Right ventricle myocardium inferior (tissue), 1 donor: Measurements from ENCODE around the gene GNE. TPM values are rescaled to one million over a fixed set of nuclear protein-coding genes. Genes with fewer than 3 reads are reported as not detected.
"Not testable (repeated sequence)": the region's sequence is repeated elsewhere in the genome, so short reads cannot be mapped to it uniquely, and the experiment has no call there.

Experiments
- ATAC-seq: fragments of 200-7000 bp; cut with Tn5 transposase; one replicate; pipeline ENCODE4 v1.9.1; 2020; ENCODE audit warnings: mild to moderate bottlenecking, moderate library complexity
- DNase-seq: peaks from one replicate; pipeline ENCODE4 v3.0.0; 2021; ENCODE audit errors: missing footprints
- intact Hi-C: fragments of 100-400 bp; cut with DNase I; formaldehyde crosslinking; loops from one replicate; pipeline ENCODE4 v1.11.0; 2022
- total RNA-seq: library from RNA; stranded (reverse); fragmentation: NEBNext Ultra II Directional; extraction: Animal tissue kit (Norgen Biotek cat#: 25700); gene quantifications from one replicate; pipeline ENCODE4 v1.2.1, GENCODE V29; 2021
- donor health status: DM: no; HTN: yes; CAD: no; lungs with severe emphysema.

Gene GNE
- total RNA-seq, 1 donor from 2014 or later, result 10.9 TPM

DNA sequence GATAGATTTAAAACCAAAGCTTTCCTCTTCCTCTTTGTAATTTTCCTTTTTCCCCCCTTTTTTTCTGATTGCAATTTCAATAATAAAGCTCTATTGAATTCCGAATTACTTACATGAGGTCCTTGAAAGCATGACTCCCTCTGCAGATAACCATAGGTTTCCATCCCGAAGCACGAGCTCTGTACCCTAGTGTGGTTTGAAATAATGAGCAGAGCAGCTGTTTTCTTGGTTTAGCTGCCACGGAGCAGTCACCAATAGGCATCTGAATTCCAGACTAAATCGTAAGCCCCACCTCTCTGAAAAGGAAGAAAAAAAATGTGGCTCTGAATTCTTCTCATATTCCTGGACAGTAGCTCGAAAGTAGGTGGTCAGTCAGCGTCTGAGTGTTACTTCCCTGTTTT is 18.5 kb upstream of the GNE start:
- peak; percentile 54 for ATAC-seq
- DNase-seq, result no peak
- intact Hi-C loops, result no loop called here

DNA sequence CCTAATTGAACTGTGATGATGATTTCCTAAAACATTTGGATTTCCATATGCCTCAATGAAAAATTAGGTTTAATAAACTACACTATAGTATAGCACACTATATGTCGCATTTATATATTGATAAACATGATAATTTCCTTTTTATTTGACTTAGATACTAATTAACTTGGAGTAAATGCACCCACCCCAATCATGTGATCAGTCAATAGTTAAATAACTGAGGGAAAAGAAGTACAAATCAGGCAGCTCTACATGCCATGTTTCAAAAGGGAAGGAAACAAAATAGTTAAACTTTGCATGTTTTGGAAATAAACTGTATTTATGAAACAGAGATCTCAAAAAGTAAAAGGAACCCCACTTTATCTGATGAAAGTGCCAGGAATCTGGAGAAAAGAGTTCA is 18.0 kb upstream of the GNE start:
- DNase-seq, result no peak
- ATAC-seq, result no peak
- intact Hi-C loops, result no loop called here

DNA sequence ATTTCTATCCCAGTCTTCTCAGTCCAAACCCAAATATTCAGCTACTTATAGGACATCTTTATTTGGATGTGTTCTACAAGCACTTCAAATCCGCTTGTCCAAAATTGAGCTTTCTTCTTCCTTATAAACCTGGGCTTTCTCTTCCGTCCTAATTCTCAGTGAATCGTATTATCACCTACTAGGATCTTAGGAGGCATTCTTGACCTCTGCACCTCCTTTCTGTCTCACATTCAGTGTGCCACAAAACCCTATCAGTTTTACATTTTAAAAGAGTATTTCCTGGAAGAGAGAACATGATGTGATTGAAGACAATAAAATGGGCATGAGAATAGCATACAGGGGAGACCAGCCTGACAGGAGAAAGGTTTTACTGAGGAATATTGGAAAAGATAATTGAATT is 16.8 kb upstream of the GNE start:
- ATAC-seq, result no peak
- intact Hi-C loops, result no loop called here

DNA sequence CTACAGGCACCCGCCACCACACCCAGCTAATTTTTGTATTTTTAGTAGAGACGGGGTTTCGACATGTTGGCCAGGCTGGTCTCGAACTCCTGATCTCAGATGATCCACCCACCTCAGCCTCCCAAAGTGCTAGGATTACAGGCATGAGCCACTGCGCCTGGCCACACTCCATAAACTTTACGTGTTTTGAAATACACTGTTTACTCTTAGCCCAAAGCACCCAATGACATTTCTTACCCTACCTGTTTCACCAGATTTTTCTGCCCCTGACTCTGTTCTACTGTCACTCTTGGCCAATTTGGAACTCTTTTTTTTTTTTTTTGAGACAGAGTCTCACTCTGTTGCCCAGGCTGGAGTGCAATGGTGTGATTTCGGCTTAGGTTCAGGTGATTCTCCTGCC is 15.1 kb upstream of the GNE start:
- ATAC-seq, DNase-seq, intact Hi-C loops: not testable (repeated sequence)

More for the DNA sequence above, 16.8 kb upstream of the GNE start:
- DNase-seq, result no peak

DNA sequence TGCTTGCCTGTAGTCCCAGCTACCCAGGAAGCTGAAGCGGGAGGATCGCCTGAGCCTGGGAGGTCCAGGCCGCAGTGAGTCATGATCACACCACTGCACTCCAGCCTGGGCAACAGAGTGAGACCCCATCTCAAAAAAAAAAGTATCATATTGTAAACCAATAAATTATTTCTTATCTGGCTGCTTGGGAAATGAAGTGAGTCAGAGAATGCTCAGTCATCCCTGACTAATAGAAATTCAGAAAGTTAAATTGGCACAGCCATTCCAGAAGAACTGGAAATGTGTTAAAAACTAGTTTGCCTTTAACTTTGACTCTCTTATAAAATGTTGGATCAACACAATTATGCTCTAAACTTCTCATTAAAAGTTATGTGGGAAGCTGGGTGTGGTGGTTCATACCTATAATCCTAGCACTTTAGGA is 9.8 kb upstream of the GNE start:
- ATAC-seq (no peak), DNase-seq (no peak)
- intact Hi-C loops, result no loop called here

DNA sequence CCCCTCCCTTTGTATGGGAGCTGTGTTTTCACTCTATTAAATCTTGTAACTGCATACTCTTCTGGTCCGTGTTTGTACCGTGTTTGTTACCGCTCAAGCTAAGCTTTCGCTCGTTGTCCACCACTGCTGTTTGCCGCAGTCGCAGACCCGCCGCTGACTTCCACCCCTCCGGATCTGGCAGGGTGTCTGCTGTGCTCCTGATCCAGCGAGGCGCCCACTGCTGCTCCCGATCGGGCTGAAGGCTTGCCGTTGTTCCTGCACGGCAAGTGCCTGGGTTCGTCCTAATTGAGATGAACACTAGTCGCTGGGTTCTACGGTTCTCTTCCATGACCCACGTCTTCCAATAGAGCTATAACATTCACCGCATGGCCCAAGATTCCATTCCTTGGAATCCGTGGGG is 6.6 kb upstream of the GNE start:
- DNase-seq, result no peak
- intact Hi-C loops, result no loop called here
- no peak for ATAC-seq

DNA sequence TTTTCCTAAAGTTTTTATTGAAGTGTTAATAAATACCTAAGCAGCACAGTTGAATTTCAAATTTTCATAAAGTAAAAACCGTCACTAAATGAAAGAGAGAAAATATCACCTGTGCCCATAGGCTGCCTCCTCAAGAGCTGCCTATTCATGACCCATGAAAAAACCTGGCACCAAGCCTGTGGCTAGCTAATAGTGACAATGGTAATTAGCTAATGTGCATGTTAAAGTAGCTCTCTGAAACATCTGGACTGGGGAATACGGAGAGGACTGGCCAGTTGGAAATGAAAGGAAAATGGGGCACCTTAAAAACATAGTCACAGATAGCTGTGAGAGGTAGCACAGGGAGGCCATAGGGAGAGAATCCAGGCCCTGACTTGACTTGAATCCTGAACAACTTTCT is 5.4 kb upstream of the GNE start:
- intact Hi-C loops, result no loop called here
- ATAC-seq (no peak), DNase-seq (no peak)

DNA sequence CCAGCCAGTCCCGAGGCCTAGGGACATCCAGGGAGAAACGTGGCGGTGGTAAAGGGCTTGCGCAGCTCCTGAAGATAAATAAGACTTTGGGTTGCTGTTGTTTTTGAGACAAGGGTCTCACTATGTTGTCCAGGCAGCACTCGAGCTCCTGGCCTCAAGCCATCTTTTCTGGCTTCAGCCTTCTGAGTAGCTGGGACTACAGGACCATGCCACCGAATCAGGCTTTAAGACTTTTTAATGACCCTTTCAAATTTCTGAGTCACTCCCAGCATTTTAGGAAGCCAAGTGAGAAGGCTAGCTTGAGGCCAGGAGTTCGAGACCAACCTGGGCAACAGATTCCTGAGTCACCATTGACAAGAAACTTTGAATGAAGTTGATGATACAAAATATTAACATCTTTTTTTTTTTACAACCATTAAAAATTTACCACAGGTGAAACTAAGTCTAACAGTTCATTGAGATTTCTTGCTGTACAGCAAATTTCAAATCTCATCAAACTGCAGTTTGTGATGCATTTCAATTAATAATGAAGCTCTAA is 817 bp upstream of the GNE start:
- intact Hi-C loops, result loop anchor here (2.0 kb wide), 1 partner anchor 68 kb away; the partner anchor contains the start of gene CLTA
- ATAC-seq (no peak), DNase-seq (no peak)

DNA sequence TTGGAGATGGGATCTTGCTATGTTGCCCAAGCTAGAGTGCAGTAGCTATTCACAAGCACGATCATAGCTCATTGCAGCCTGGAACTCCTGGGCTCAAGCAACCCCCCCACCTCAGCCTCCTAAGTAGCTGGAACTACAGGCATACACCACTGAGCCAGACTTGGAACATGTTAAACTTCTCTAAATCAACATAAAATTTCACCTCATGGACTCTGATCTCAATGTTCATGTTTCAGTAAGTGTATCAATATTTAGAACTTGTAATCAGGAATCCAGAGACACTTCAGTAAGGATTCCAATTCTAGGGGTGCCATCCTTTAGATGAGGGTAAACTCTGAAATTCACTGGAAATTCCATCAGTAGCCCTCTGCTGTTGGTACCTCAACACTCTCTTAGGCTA is 6.8 kb downstream of the GNE start:
- intact Hi-C loops, result no loop called here
- DNase-seq, result no peak
- ATAC-seq, result no peak

DNA sequence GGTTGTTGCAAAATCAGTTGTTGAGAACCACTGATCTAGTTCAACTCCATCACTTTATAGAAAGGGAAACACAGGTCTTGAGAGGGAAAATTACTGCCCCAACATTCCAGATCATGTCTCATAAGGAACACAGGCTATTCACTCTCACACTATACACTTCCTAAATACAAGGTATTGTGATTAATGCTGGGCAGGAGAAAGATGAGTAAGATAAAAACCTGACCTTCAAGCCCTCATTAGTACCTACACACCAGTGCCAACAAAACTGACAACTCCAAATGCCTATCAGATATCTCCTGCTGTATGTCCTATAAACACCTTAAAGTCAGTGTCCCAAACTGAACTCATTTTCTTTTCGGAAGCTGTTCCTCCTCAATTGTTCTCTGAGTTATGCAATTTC is 8.2 kb downstream of the GNE start:
- DNase-seq (no peak), ATAC-seq (no peak)
- intact Hi-C loops, result no loop called here

DNA sequence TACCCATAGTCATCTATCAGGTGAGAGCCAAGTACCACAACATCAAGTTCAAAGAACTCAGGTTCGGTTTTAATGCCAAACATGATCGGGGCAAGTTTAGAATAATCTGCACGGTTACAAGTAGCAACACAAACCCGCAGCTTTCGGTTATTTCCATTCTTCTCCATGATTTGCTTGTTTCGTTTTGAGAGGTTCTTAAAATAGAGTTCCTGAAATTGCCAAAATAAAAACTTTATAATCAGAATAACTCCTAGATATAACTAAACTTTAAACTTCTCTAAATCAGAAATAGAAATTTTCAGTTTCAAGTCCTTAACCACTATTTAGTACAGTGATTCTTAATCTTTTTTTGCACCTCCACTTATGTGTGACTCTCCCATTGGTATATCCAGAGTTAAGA is 9.1 kb downstream of the GNE start:
- no peak for DNase-seq
- no peak for ATAC-seq
- intact Hi-C loops, result loop anchor here (2.0 kb wide), 1 partner anchor 80 kb away; no protein-coding TSS in a partner anchor

DNA sequence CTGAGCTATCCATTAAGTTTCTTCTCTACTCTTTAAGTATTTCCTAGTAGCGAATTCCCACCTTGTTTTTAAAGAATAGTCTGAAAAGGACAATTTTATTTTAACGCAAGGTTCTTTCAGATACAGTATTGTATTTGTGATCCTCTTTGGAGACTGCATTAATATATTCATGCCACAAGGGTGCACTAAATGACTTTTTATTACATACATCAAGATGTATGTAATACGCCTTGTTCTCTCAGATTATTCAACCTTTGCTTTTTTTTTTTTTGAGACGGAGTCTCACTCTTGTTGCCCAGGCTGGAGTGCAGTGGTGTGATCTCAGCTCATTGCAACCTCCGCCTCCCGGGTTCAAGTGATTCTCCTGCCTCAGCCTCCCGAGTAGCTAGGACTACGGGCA is 10.2 kb downstream of the GNE start:
- intact Hi-C loops, result loop anchor here (2.0 kb wide), 1 partner anchor 81 kb away; no protein-coding TSS in a partner anchor
- DNase-seq, ATAC-seq: not testable (repeated sequence)

DNA sequence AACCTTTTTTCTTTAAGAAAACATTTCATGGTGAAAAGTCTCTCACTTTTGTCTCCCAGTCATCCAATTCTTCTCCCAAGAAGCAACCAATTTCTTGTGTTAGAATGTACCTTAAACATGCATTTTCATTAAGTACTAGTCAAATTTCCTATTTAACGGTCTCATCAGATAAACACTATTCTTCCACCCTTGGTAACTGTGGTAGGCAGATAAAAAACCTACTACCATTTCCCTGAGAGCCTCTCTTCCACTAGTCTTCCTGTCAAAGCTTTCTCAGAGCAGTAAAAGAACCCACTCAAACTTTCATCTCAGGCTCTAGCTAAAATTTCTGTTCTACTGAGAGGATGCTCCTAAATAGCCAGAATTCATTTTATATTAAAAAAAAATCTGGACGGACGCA is 10.9 kb downstream of the GNE start:
- ATAC-seq (no peak), DNase-seq (no peak)
- intact Hi-C loops, result no loop called here

DNA sequence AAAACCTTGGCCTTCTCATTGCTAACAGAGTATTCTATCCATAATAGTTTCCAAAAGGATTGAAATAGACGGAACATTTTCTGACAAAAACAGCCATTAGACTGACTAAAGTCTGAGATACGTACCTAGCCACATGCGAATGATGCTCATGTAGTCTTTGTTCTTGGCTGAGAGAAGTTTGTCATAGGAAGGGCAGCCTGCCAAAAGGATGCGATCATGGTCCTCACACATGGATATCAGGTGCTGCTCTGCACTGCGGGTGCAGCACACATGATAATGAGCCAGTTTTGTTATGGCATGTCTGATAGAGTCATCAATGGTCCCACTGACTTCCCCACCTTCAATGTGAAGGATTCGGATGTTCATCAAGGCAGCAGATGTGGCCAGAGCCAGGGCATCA is 12.3 kb downstream of the GNE start:
- intact Hi-C loops, result no loop called here
- ATAC-seq (no peak), DNase-seq (no peak)

DNA sequence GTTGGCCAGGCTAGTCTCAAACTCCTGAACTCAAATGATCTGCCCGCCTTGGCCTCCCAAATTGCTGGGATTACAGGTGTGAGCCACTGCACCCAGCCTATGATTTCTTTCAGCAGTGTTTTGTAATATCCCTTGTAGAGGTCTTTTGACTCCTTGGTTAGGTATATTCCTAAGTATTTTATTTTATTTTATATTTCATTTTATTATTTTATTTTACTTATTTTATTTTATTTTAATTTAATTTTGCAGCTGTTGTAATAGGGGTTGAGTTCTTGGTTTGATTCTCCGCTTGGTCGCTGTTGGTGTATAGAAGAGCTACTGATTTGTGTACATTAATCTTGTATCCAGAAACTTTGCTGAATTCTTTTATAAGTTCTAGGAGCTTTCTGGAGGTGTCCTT is 18.6 kb downstream of the GNE start:
- intact Hi-C loops, ATAC-seq, DNase-seq: not testable (repeated sequence)

DNA sequence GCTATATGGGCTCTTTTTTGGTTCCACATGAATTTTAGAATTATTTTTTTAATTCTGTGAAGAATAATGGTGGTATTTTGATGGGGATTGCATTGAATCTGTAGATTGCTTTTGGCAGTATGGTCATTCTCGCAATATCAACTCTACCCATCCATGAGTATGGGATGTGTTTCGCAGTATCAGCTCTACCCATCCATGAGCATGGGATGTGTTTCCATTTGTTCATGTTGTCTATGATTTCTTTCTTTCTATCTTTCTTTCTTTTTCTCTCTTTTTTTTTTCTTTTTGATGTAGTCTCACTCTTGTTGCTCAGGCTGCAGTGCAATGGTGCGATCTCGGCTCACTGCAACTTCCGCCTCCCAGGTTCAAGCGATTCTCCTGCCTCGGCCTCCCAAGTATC is 19.0 kb downstream of the GNE start:
- DNase-seq, ATAC-seq, intact Hi-C loops: not testable (repeated sequence)

DNA sequence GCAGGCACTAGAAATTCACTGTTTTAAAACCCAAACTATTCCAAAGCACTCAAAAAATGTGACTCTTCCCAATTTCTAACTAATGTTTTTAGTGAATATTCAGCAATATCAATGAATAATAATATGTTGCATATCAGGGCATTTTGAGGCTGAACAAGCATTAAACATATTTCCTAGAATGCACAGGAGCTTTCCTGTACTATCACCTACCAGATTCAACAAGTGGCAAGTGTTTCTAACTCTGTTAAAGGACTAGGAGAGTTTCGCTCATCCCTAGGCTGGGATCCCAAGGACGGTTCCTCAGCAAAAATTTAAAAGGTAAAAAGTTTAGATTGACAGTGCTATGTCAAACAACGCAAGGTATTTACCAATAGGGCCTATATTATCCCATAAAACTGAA is 21.0 kb downstream of the GNE start:
- intact Hi-C loops, result no loop called here
- no peak for ATAC-seq
- no peak for DNase-seq

DNA sequence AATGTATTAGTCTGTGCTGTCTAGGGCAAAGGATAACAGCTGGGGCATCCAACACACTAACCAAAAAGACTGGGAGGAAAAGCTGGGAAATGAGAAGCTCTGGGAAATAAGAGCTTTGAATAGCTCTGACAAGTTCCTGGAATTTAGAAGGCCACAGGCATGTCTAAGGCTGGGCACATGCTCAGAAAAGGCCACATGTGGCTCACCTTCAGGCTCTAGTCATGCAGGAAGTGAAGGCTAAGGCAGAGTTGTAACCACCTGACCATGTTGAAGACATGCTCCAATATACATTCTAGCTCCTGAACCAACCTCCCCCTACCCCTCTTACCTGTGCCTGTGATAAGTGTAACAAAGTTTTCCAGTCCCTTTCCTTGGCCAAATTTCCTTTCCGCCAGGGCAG is 35.8 kb downstream of the GNE start:
- no peak for DNase-seq
- intact Hi-C loops, result no loop called here
- ATAC-seq, result no peak

DNA sequence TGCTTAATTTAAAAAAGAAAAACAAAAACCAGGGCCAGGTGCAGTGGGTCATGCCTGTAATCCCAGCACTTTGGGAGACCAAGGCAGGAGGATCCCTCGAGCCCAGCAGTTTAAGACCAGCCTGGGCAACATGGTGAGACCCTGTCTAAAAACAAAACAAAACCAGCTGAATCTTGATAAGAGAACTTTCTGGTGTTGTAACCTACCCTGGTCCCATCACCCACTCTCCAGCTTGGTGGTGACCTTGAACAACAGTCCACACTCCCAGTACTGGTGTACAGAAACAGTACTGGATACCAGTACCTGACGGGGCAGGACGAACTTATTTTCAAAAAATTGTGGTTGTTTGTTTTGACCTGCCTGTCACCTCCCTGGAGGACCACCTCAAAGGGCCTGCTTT is 36.6 kb downstream of the GNE start:
- ATAC-seq (no peak), DNase-seq (no peak)
- intact Hi-C loops, result no loop called here

DNA sequence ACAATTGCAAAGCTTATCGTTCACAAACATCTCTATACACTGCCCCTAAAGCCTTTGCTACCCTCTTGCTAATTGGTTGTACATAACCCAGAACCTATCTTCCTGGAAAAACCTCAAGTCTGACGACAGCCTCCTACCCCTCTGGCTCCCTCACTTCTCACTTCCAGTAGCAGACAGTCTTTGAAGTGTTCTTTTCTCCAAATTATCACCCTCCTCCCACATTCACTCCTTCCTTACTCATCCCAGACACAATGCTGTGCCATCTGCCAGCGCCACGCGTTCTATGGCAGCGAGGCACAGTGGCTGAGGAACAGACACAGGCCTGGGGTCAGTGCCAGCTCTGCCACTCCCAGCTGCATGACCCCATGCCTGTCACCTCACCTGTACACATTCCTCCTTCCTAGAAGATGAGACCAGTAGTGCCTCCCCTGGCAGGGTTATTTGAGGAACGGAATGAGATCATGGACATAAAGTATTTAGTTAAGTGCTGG is 39.8 kb downstream of the GNE start:
- intact Hi-C loops, result no loop called here
- no peak for ATAC-seq
- no peak for DNase-seq

DNA sequence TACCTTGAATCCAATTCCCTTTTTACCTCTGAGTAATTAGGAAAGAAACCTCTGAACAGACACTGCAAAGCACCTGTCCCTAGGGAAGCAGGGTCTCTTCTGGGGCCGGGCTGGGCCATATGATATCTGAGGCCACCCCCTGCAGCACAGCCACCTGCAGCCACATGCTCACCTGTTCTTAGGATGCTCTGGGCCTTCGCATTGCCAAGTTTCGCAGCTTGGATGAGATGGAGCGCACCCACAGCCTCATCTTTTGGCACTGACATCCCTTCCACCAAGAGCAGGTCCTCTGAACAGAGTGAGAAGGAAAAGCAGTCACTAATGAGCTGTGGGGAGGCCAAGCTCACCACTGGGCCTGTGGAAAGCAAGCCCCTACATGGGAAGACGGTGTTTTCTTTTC is 40.2 kb downstream of the GNE start:
- ATAC-seq (no peak), DNase-seq (no peak)
- intact Hi-C loops, result no loop called here
